Effector memory CD4-positive, alpha-beta T cell (primary cell): ENCODE measurements around the gene PPP2R5B.
A peak's percentile ranks its signal among the peaks of the same experiment; 100 is the strongest.
"Not testable (repeated sequence)": the region's sequence is repeated elsewhere in the genome, so short reads cannot be mapped to it uniquely, and the experiment has no call there.

Source experiments
- DNase-seq, 3 donors: peaks; one replicate each; pipeline ENCODE4 v3.0.0-alpha.2; 2020
- H3K27ac ChIP-seq: 2 replicates; pipeline ENCODE4 v1.7.0; 2013; ENCODE audit warnings: mild to moderate bottlenecking, low read length, moderate library complexity; ENCODE audit not compliant: insufficient read depth, poor library complexity, severe bottlenecking
- H3K27me3 ChIP-seq: replicated peaks from 2 replicates; pipeline ENCODE4 v1.7.0; 2013; ENCODE audit warnings: mild to moderate bottlenecking, low read length; ENCODE audit not compliant: insufficient read depth, control insufficient read depth, poor library complexity, severe bottlenecking
- H3K36me3 ChIP-seq: 2 replicates; pipeline ENCODE4 v1.7.0; 2013; ENCODE audit warnings: mild to moderate bottlenecking, low read length, moderate library complexity; ENCODE audit not compliant: control insufficient read depth, insufficient read depth
- H3K4me1 ChIP-seq: 2 replicates; pipeline ENCODE4 v1.7.0; 2013; ENCODE audit warnings: low read length, mild to moderate bottlenecking; ENCODE audit not compliant: control insufficient read depth, insufficient read depth, poor library complexity, severe bottlenecking
- H3K4me3 ChIP-seq: 2 replicates; pipeline ENCODE4 v1.7.0; 2013; ENCODE audit warnings: low read length, low read depth, mild to moderate bottlenecking; ENCODE audit not compliant: insufficient read depth, poor library complexity, severe bottlenecking
- H3K9me3 ChIP-seq: 2 replicates; pipeline ENCODE4 v1.7.0; 2013; ENCODE audit warnings: mild to moderate bottlenecking, low read length, moderate library complexity; ENCODE audit not compliant: control insufficient read depth

The PPP2R5B gene

GRCh38 chr11:64969209-64969608 is 44.7 kb downstream of the PPP2R5B start:
- Histone ChIP-seq H3K36me3 (no peaks in the 10 kb centered on the region), H3K27me3 (no peaks in the 10 kb centered on the region), H3K9me3 (no peaks in the 10 kb centered on the region), H3K4me1 (peaks cover 10% of the 10 kb centered on the region), H3K27ac (no peak overlapping the region), H3K4me3 (no peak overlapping the region)
- no peak for DNase-seq

GRCh38 chr11:64970731-64971151 is 46.3 kb downstream of the PPP2R5B start:
- Histone ChIP-seq H3K4me3 (no peak overlapping the region), H3K4me1 (peaks cover 10% of the 10 kb centered on the region), H3K27me3 (no peaks in the 10 kb centered on the region), H3K36me3 (no peaks in the 10 kb centered on the region), H3K9me3 (no peaks in the 10 kb centered on the region), H3K27ac (no peak overlapping the region)
- DNase-seq = no peak

- Histone ChIP-seq H3K27ac (peak within 1 kb of the TSS; percentile 59), H3K4me1 (peaks cover 10% of the 10 kb centered on the region), H3K27me3 (no peaks in the 10 kb centered on the region), H3K4me3 (peak within 1 kb of the TSS; percentile 35), H3K9me3 (no peaks in the 10 kb centered on the region), H3K36me3 (no peaks in the 10 kb centered on the region)
- DNase-seq = peak; percentile 73 to 86 (median 79)
Measured at GRCh38 chr11:64971421-64972233, 47.1 kb downstream of the PPP2R5B start, which contains the start of gene MAJIN. MAJIN (minus strand) TSS chr11:64972108; CDS start chr11:64959405, 12,703 bp downstream.

- Histone ChIP-seq H3K4me1 (peaks cover 10% of the 10 kb centered on the region), H3K9me3 (no peaks in the 10 kb centered on the region), H3K27me3 (no peaks in the 10 kb centered on the region), H3K27ac (no peak overlapping the region), H3K36me3 (no peaks in the 10 kb centered on the region), H3K4me3 (no peak overlapping the region)
- DNase-seq = no peak
Measured at GRCh38 chr11:64974124-64974523, 49.6 kb downstream of the PPP2R5B start.

GRCh38 chr11:64976651-64977050 is 52.2 kb downstream of the PPP2R5B start:
- Histone ChIP-seq H3K9me3 (no peaks in the 10 kb centered on the region), H3K27ac (no peak overlapping the region), H3K36me3 (no peaks in the 10 kb centered on the region), H3K4me1 (peaks cover 7% of the 10 kb centered on the region), H3K4me3 (no peak overlapping the region), H3K27me3 (no peaks in the 10 kb centered on the region)
- no peak for DNase-seq

GRCh38 chr11:64983339-64983738 is 58.9 kb downstream of the PPP2R5B start:
- not testable (repeated sequence) for H3K4me3 ChIP-seq, H3K4me1 ChIP-seq, H3K36me3 ChIP-seq, H3K27me3 ChIP-seq, H3K9me3 ChIP-seq, H3K27ac ChIP-seq, DNase-seq
